K562 (cell line): ENCODE measurements around the gene ALG1. TPM values are rescaled to one million over a fixed set of nuclear protein-coding genes. Genes with fewer than 3 reads are reported as not detected.
"Not testable (repeated sequence)": the region's sequence is repeated elsewhere in the genome, so short reads cannot be mapped to it uniquely, and the experiment has no call there.

ENCODE experiments used
- ATAC-seq: fragments of 200-7000 bp; cut with Tn5 transposase; 3 replicates; pipeline ENCODE4 v1.9.1; 2020; ENCODE audit warnings: moderate library complexity
- BruUV-seq: library from RNA; stranded (reverse); fragments of 400-500 nt; replicated peaks from 2 replicates; lab custom pipeline; 2021; lab: Mats Ljungman, UMichigan
- CTCF ChIA-PET: fragments of 300-600 bp; formaldehyde crosslinking; extraction: SDS; loops from one replicate; lab custom pipeline; 2021; ENCODE audit warnings: low intra/inter-chr PET ratio; lab: Yijun Ruan, JAX
- POLR2A ChIA-PET: fragments of 300-600, 350-650 bp; sonication (Branson Sonifier 250); formaldehyde crosslinking; extraction: SDS; loops from one replicate; lab custom pipeline; 2021; ENCODE audit warnings: antibody characterized with exemption, inconsistent platforms; lab: Yijun Ruan, JAX
- DNase-seq, 4 experiments: peaks; one replicate each; pipeline versions ENCODE4 v3.0.0 to v3.0.0-alpha.2; 2011 to 2018; ENCODE audit warnings: low spot score in 3 of 4, mixed read lengths in 3 of 4; ENCODE audit errors: extremely low read depth in 1 of 4
- FAIRE-seq: peaks from 2 replicates; lab custom pipeline; 2011; peaks lifted over from hg19 to GRCh38; lab: Jason Lieb, UNC
- H2AFZ ChIP-seq: 2 replicates; pipeline ENCODE4 v1.6.0; 2011; ENCODE audit warnings: low read depth, low read length, control low read depth, inconsistent platforms
- H3K27ac ChIP-seq: fragments of 200-600 bp; 3 replicates; pipeline ENCODE4 v1.8.0; 2011; ENCODE audit warnings: low read depth, mild to moderate bottlenecking, control low read depth, inconsistent platforms, low read length, moderate library complexity, mixed read lengths; ENCODE audit errors: extremely low read depth
- H3K27me3 ChIP-seq, 2 experiments: fragments of 300-600 bp in 1 of 2; 2 replicates in 1 of 2; 3 replicates in 1 of 2; pipeline versions ENCODE4 v1.6.0 to v1.8.0; 2011; ENCODE audit warnings: inconsistent platforms in 2 of 2, low read length in 2 of 2, mild to moderate bottlenecking in 1 of 2, mixed read lengths in 1 of 2, moderate library complexity in 1 of 2; ENCODE audit not compliant: control insufficient read depth in 2 of 2, insufficient read depth in 2 of 2
- H3K36me3 ChIP-seq: fragments of 300-600 bp; 3 replicates; pipeline ENCODE4 v1.8.0; 2011; ENCODE audit warnings: mild to moderate bottlenecking, low read length, inconsistent platforms; ENCODE audit not compliant: control insufficient read depth, insufficient read depth
- H3K4me1 ChIP-seq, 2 experiments: fragments of 200-600 bp in 1 of 2; replicated peaks in 1 of 2; 2 replicates in 1 of 2; 3 replicates in 1 of 2; pipeline versions ENCODE4 v1.5.1 to v1.8.0; 2011; ENCODE audit warnings: inconsistent platforms in 2 of 2, low read length in 2 of 2, mild to moderate bottlenecking in 1 of 2, mixed read lengths in 1 of 2, moderate library complexity in 1 of 2; ENCODE audit not compliant: control insufficient read depth in 2 of 2, insufficient read depth in 2 of 2
- H3K4me2 ChIP-seq: 2 replicates; pipeline ENCODE4 v1.6.1; 2011; ENCODE audit warnings: low read length, control low read depth, inconsistent platforms, mixed read lengths; ENCODE audit not compliant: insufficient read depth
- H3K4me3 ChIP-seq: fragments of 200-600 bp; sonication (generic), shearing (Covaris generic); 2 replicates; pipeline ENCODE4 v1.5.1; 2016; ENCODE audit warnings: control low read depth, inconsistent platforms
- H3K79me2 ChIP-seq: fragments of 200-600 bp; 3 replicates; pipeline ENCODE4 v1.8.0; 2011; ENCODE audit warnings: low read length, inconsistent platforms; ENCODE audit not compliant: control insufficient read depth, insufficient read depth
- H3K9ac ChIP-seq, 2 experiments: 2 replicates each; pipeline versions ENCODE4 v1.6.0 to v1.6.1; 2011; ENCODE audit warnings: low read depth in 2 of 2, low read length in 2 of 2, control low read depth in 1 of 2, inconsistent platforms in 1 of 2, mild to moderate bottlenecking in 1 of 2, mixed read lengths in 1 of 2; ENCODE audit not compliant: insufficient read depth in 1 of 2
- H3K9me1 ChIP-seq: one replicate; pipeline ENCODE4 v1.6.0; 2011; ENCODE audit warnings: inconsistent platforms, mild to moderate bottlenecking, low read length, moderate library complexity; ENCODE audit not compliant: control insufficient read depth, insufficient read depth
- H3K9me3 ChIP-seq: replicated peaks from 2 replicates; pipeline ENCODE4 v1.5.1; 2011; ENCODE audit warnings: low read depth, low read length, inconsistent platforms; ENCODE audit not compliant: control insufficient read depth, insufficient read depth
- H4K20me1 ChIP-seq: replicated peaks from 2 replicates; pipeline ENCODE4 v1.6.1; 2011; ENCODE audit warnings: low read length, inconsistent platforms, mixed read lengths; ENCODE audit not compliant: control insufficient read depth, insufficient read depth
- CTCF ChIP-seq, 3 experiments: IDR thresholded peaks in 2 of 3; conservative IDR thresholded peaks in 1 of 3; 2 replicates each; pipeline ENCODE4 v1.5.1; 2011 to 2012; ENCODE audit warnings: low read length in 3 of 3, mild to moderate bottlenecking in 3 of 3, control low read depth in 2 of 3, improper control_type of control experiment in 1 of 3, inconsistent platforms in 1 of 3, low read depth in 1 of 3, mixed read lengths in 1 of 3, moderate library complexity in 1 of 3; ENCODE audit not compliant: insufficient read depth in 2 of 3
- WGBS: fragments of 100-300 bp; shearing (Covaris generic); methylation state at CpG from one replicate; pipeline ENCODE4 v1.1.6; 2016; ENCODE audit warnings: low coverage, mixed read lengths; ENCODE audit not compliant: insufficient coverage; ENCODE audit errors: missing lambda C conversion rate; 5-methylcytosine and 5-hydroxymethylcytosine counted together
- in situ Hi-C: fragments of 300-500 bp; cut with MboI; formaldehyde crosslinking; loops from 4 replicates; pipeline ENCODE4 v1.15.0; 2018; ENCODE audit warnings: inconsistent platforms, mixed read lengths
- intact Hi-C: fragments of 100-400 bp; cut with micrococcal nuclease; formaldehyde crosslinking; loops from 2 replicates; pipeline ENCODE4 v1.14.2; 2022
- polyA plus RNA-seq, 8 experiments: library from polyadenylated mRNA; depleted of rRNA in 4 of 8; stranded (reverse) in 5 of 8; unstranded in 3 of 8; fragments of >200 nt; fragmentation: Nextera tagmentation in 2 of 8; fragmentation: Illumina TruSeq in 1 of 8; extraction: Ambion mirVana in 2 of 8; extraction: Trizol in 1 of 8; gene quantifications; 2 replicates each; pipeline versions ENCODE4 v1.2.1 to v1.2.3, GENCODE V29; 2011 to 2014; ENCODE audit warnings: inconsistent platforms in 1 of 8, missing spikeins in 1 of 8
- total RNA-seq, 7 experiments: library from RNA; depleted of rRNA in 6 of 7; stranded (reverse); fragments of >200 nt in 6 of 7; fragmentation: Illumina TruSeq in 2 of 7; extraction: Trizol in 2 of 7; gene quantifications; 2 replicates each; pipeline versions ENCODE4 v1.2.1 to v1.2.3, GENCODE V29; 2011 to 2021; ENCODE audit warnings: low replicate concordance in 1 of 7

ALG1 gene
- total and polyA plus RNA-seq, 9 of the 15 experiments (the other 6 are each of a cell fraction or from before 2014, with no cell fraction given): 1.1 to 26.4 (median 18.3) TPM

- TF ChIP-seq CTCF (IDR thresholded peaks at IDR 0.05 in 2 of 3, conservative IDR thresholded peaks at IDR 0.05 in 1 of 3; ENCODE audit: insufficient read depth in 2 of 3, low read depth in 1 of 3, low read length in 3 of 3): peak in 2 of 3 experiments; percentile 20 to 47; a peak in 2 of 6 replicates
Observed at GRCh38 chr16:5132915-5133600, 61.4 kb downstream of the ALG1 start (continued).

DNA sequence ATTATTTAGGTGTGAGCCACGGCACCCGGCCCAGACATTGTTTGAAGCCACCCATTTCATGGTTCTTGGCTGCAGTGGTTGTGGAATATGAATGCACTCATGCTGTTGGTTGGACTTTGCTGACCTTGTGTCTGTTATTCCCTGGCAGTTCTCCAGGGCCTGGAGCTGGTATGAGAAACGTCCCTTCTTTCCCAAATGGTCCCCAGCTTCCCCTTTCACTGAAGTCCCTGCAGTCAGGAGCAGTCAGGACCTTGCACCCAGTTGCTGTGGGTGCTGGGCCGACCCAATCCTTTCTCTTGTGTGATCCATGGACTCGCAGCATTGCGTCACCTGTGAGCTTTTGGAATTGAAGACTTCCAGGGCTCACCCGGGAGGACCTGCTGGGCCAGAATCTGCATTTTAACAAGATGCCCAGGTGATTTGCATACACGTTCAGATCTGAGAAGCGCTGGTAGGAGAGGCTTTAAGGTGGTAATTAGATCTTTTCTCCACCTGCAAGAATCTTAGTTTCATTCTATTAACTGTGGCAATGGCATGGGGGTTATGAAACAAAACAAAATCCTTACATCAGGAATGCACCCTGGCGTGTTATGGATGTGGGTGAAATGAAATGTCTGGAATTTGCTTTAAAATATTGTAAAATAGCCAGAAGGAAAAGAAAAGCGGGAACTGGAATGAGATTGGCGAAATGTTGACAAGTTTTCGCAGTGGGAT lies 63.3 kb downstream of the ALG1 start:
- H3K4me1 ChIP-seq, DNase-seq, CTCF ChIA-PET, H2AFZ ChIP-seq, H3K27me3 ChIP-seq, FAIRE-seq, H3K36me3 ChIP-seq, in situ Hi-C loops, H3K9ac ChIP-seq, ATAC-seq, H3K9me3 ChIP-seq, H3K27ac ChIP-seq, intact Hi-C loops, H3K79me2 ChIP-seq, H3K4me3 ChIP-seq, H3K9me1 ChIP-seq, BruUV-seq, H3K4me2 ChIP-seq, H4K20me1 ChIP-seq: not testable (repeated sequence)
- WGBS: 0% methylated on average over 12 of the region's 13 CpGs
- POLR2A ChIA-PET: interaction anchor here (0.6 kb wide), 1 partner anchor 527 kb away, joined by 3 read pairs; no protein-coding TSS in a partner anchor

Other genes with a start within 250 kb of the ALG1 start
- 36.5 and 41.6 TPM in 2 replicates for gene GLYR1, start 224.6 kb upstream of the ALG1 start, total RNA-seq (2014; rRNA removed)
- 59.6 and 76.9 TPM in 2 replicates for gene GLYR1, start 224.6 kb upstream of the ALG1 start, total RNA-seq (2014; rRNA removed; fragmentation: Illumina TruSeq; extraction: Trizol)
- 70.9 and 72.4 TPM in 2 replicates for gene GLYR1, start 224.6 kb upstream of the ALG1 start, total RNA-seq (2015; rRNA removed; fragmentation: Illumina TruSeq; extraction: Trizol)
- 92.7 and 97.6 TPM in 2 replicates for gene GLYR1, start 224.6 kb upstream of the ALG1 start, total RNA-seq (2021)
- gene GLYR1, start 224.6 kb upstream of the ALG1 start, polyA plus RNA-seq (2011; rRNA removed): 60.2 and 63.0 TPM in 2 replicates
- gene GLYR1, start 224.6 kb upstream of the ALG1 start, polyA plus RNA-seq (2014; fragmentation: Illumina TruSeq; extraction: Trizol): 96.4 and 99.2 TPM in 2 replicates
- gene GLYR1, start 224.6 kb upstream of the ALG1 start, polyA plus RNA-seq (2014; fragmentation: Nextera tagmentation; extraction: Ambion mirVana): 1 to 10 TPM; 6.7 to 8.3 TPM
- gene GLYR1, start 224.6 kb upstream of the ALG1 start, polyA plus RNA-seq (2014; rRNA removed): 83.1 and 89.8 TPM in 2 replicates
- 20.6 and 20.8 TPM in 2 replicates for gene UBN1, start 224.4 kb upstream of the ALG1 start, total RNA-seq (2014; rRNA removed)
- gene UBN1, start 224.4 kb upstream of the ALG1 start, total RNA-seq (2014; rRNA removed; fragmentation: Illumina TruSeq; extraction: Trizol): 19.8 and 23.9 TPM in 2 replicates
- 24.4 and 25.0 TPM in 2 replicates for gene UBN1, start 224.4 kb upstream of the ALG1 start, total RNA-seq (2015; rRNA removed; fragmentation: Illumina TruSeq; extraction: Trizol)
- gene UBN1, start 224.4 kb upstream of the ALG1 start, total RNA-seq (2021): 40.9 and 45.7 TPM in 2 replicates
- gene UBN1, start 224.4 kb upstream of the ALG1 start, polyA plus RNA-seq (2011; rRNA removed): 14.9 and 15.4 TPM in 2 replicates
- 31.2 and 34.2 TPM in 2 replicates for gene UBN1, start 224.4 kb upstream of the ALG1 start, polyA plus RNA-seq (2014; fragmentation: Illumina TruSeq; extraction: Trizol)
- gene UBN1, start 224.4 kb upstream of the ALG1 start, polyA plus RNA-seq (2014; fragmentation: Nextera tagmentation; extraction: Ambion mirVana): 1 to 10 TPM; 1.5 to 2.4 TPM
- gene UBN1, start 224.4 kb upstream of the ALG1 start, polyA plus RNA-seq (2014; rRNA removed): 21.1 and 25.5 TPM in 2 replicates
- 0.09 and 0.16 TPM in 2 replicates for gene PPL, start 134.7 kb upstream of the ALG1 start, total RNA-seq (2014; rRNA removed)
- 0.03 TPM in 1 of 2 replicates, not detected in the other for gene PPL, start 134.7 kb upstream of the ALG1 start, total RNA-seq (2014; rRNA removed; fragmentation: Illumina TruSeq; extraction: Trizol)
- gene PPL, start 134.7 kb upstream of the ALG1 start, total RNA-seq (2015; rRNA removed; fragmentation: Illumina TruSeq; extraction: Trizol): 0.04 TPM in 1 of 2 replicates, not detected in the other
- gene PPL, start 134.7 kb upstream of the ALG1 start, total RNA-seq (2021): 0.07 and 0.13 TPM in 2 replicates
- 0.05 and 0.07 TPM in 2 replicates for gene PPL, start 134.7 kb upstream of the ALG1 start, polyA plus RNA-seq (2011; rRNA removed)
- gene PPL, start 134.7 kb upstream of the ALG1 start, polyA plus RNA-seq (2014; fragmentation: Illumina TruSeq; extraction: Trizol): 0.03 and 0.10 TPM in 2 replicates
- gene PPL, start 134.7 kb upstream of the ALG1 start, polyA plus RNA-seq (2014; fragmentation: Nextera tagmentation; extraction: Ambion mirVana): under 1 TPM in 1 of 2 experiments, not detected in 1; 0.15 TPM
- 0.01 and 0.03 TPM in 2 replicates for gene PPL, start 134.7 kb upstream of the ALG1 start, polyA plus RNA-seq (2014; rRNA removed)
- gene SEC14L5, start 113.5 kb upstream of the ALG1 start, total RNA-seq (2014; rRNA removed): not detected in 2 replicates
- not detected in 2 replicates for gene SEC14L5, start 113.5 kb upstream of the ALG1 start, total RNA-seq (2014; rRNA removed; fragmentation: Illumina TruSeq; extraction: Trizol)
- not detected in 2 replicates for gene SEC14L5, start 113.5 kb upstream of the ALG1 start, total RNA-seq (2015; rRNA removed; fragmentation: Illumina TruSeq; extraction: Trizol)
- 0.22 TPM in 1 of 2 replicates, not detected in the other for gene SEC14L5, start 113.5 kb upstream of the ALG1 start, total RNA-seq (2021)
- not detected in 2 replicates for gene SEC14L5, start 113.5 kb upstream of the ALG1 start, polyA plus RNA-seq (2011; rRNA removed)
- gene SEC14L5, start 113.5 kb upstream of the ALG1 start, polyA plus RNA-seq (2014; fragmentation: Illumina TruSeq; extraction: Trizol): not detected in 2 replicates
- gene SEC14L5, start 113.5 kb upstream of the ALG1 start, polyA plus RNA-seq (2014; fragmentation: Nextera tagmentation; extraction: Ambion mirVana): not detected
- 0.11 TPM in 1 of 2 replicates, not detected in the other for gene SEC14L5, start 113.5 kb upstream of the ALG1 start, polyA plus RNA-seq (2014; rRNA removed)
- gene NAGPA, start 37.9 kb upstream of the ALG1 start, total RNA-seq (2014; rRNA removed): 12.5 and 12.7 TPM in 2 replicates
- 3.0 and 3.8 TPM in 2 replicates for gene NAGPA, start 37.9 kb upstream of the ALG1 start, total RNA-seq (2014; rRNA removed; fragmentation: Illumina TruSeq; extraction: Trizol)
- 6.9 and 7.2 TPM in 2 replicates for gene NAGPA, start 37.9 kb upstream of the ALG1 start, total RNA-seq (2015; rRNA removed; fragmentation: Illumina TruSeq; extraction: Trizol)
- 11.9 and 12.8 TPM in 2 replicates for gene NAGPA, start 37.9 kb upstream of the ALG1 start, total RNA-seq (2021)
- gene NAGPA, start 37.9 kb upstream of the ALG1 start, polyA plus RNA-seq (2011; rRNA removed): 3.8 and 4.5 TPM in 2 replicates
- 4.6 and 8.6 TPM in 2 replicates for gene NAGPA, start 37.9 kb upstream of the ALG1 start, polyA plus RNA-seq (2014; fragmentation: Illumina TruSeq; extraction: Trizol)
- under 1 TPM; 0.15 to 0.53 TPM for gene NAGPA, start 37.9 kb upstream of the ALG1 start, polyA plus RNA-seq (2014; fragmentation: Nextera tagmentation; extraction: Ambion mirVana)
- gene NAGPA, start 37.9 kb upstream of the ALG1 start, polyA plus RNA-seq (2014; rRNA removed): 11.1 and 12.7 TPM in 2 replicates
- not detected in 2 replicates for gene C16orf89, start 5.9 kb upstream of the ALG1 start, total RNA-seq (2014; rRNA removed)
- gene C16orf89, start 5.9 kb upstream of the ALG1 start, total RNA-seq (2014; rRNA removed; fragmentation: Illumina TruSeq; extraction: Trizol): not detected in 2 replicates
- not detected in 2 replicates for gene C16orf89, start 5.9 kb upstream of the ALG1 start, total RNA-seq (2015; rRNA removed; fragmentation: Illumina TruSeq; extraction: Trizol)
- gene C16orf89, start 5.9 kb upstream of the ALG1 start, total RNA-seq (2021): not detected in 2 replicates
- gene C16orf89, start 5.9 kb upstream of the ALG1 start, polyA plus RNA-seq (2011; rRNA removed): not detected in 2 replicates
- not detected in 2 replicates for gene C16orf89, start 5.9 kb upstream of the ALG1 start, polyA plus RNA-seq (2014; fragmentation: Illumina TruSeq; extraction: Trizol)
- not detected for gene C16orf89, start 5.9 kb upstream of the ALG1 start, polyA plus RNA-seq (2014; fragmentation: Nextera tagmentation; extraction: Ambion mirVana)
- gene C16orf89, start 5.9 kb upstream of the ALG1 start, polyA plus RNA-seq (2014; rRNA removed): not detected in 2 replicates
- gene EEF2KMT, start 26.0 kb downstream of the ALG1 start, total RNA-seq (2014; rRNA removed): 19.5 and 26.2 TPM in 2 replicates
- 10.3 and 10.4 TPM in 2 replicates for gene EEF2KMT, start 26.0 kb downstream of the ALG1 start, total RNA-seq (2014; rRNA removed; fragmentation: Illumina TruSeq; extraction: Trizol)
- gene EEF2KMT, start 26.0 kb downstream of the ALG1 start, total RNA-seq (2015; rRNA removed; fragmentation: Illumina TruSeq; extraction: Trizol): 12.8 and 13.8 TPM in 2 replicates
- gene EEF2KMT, start 26.0 kb downstream of the ALG1 start, total RNA-seq (2021): 22.7 and 25.3 TPM in 2 replicates
- 7.8 and 8.4 TPM in 2 replicates for gene EEF2KMT, start 26.0 kb downstream of the ALG1 start, polyA plus RNA-seq (2011; rRNA removed)
- 15.6 and 16.5 TPM in 2 replicates for gene EEF2KMT, start 26.0 kb downstream of the ALG1 start, polyA plus RNA-seq (2014; fragmentation: Illumina TruSeq; extraction: Trizol)
- 1 to 10 TPM; 4.2 to 8.9 TPM for gene EEF2KMT, start 26.0 kb downstream of the ALG1 start, polyA plus RNA-seq (2014; fragmentation: Nextera tagmentation; extraction: Ambion mirVana)
- gene EEF2KMT, start 26.0 kb downstream of the ALG1 start, polyA plus RNA-seq (2014; rRNA removed): 13.3 and 19.1 TPM in 2 replicates